Measurements from ENCODE around the gene RMND5B. TPM values are rescaled to one million over a fixed set of nuclear protein-coding genes. Genes with fewer than 3 reads are reported as not detected.
"Not testable (repeated sequence)": the region's sequence is repeated elsewhere in the genome, so short reads cannot be mapped to it uniquely, and the experiment has no call there.

Gene RMND5B
- 10.2 TPM for total RNA-seq

- H3K4me3 ChIP-seq (ENCODE audit: low read length): peak within 1 kb of the TSS; percentile 75
- no peaks in the 10 kb centered on the region for H3K27me3 ChIP-seq (ENCODE audit: insufficient read depth, low read length)
Observed at GRCh38 chr5:178130576-178131445, at the start of gene RMND5B. RMND5B (plus strand) TSS chr5:178131014; CDS start chr5:178138120, 7,106 bp downstream.

GRCh38 chr5:178081571-178082243 is 49.1 kb upstream of the RMND5B start:
- no peaks in the 10 kb centered on the region for H3K27me3 ChIP-seq (ENCODE audit: insufficient read depth, low read length)
- H3K4me1 ChIP-seq (ENCODE audit: insufficient read depth, low read length): no peaks in the 10 kb centered on the region
- no peaks in the 10 kb centered on the region for H3K9me3 ChIP-seq (ENCODE audit: low read depth, low read length)
- H3K4me3 ChIP-seq (ENCODE audit: low read length): no peak overlapping the region

More at GRCh38 chr5:178130576-178131445, at the start of gene RMND5B:
- Histone ChIP-seq H3K4me1 (ENCODE audit: insufficient read depth, low read length) (peaks cover 17% of the 10 kb centered on the region), H3K9me3 (ENCODE audit: low read depth, low read length) (no peaks in the 10 kb centered on the region)

GRCh38 chr5:178083922-178084321 is 46.9 kb upstream of the RMND5B start:
- no peaks in the 10 kb centered on the region for H3K27me3 ChIP-seq (ENCODE audit: insufficient read depth, low read length)
- no peaks in the 10 kb centered on the region for H3K9me3 ChIP-seq (ENCODE audit: low read depth, low read length)
- H3K4me1 ChIP-seq (ENCODE audit: insufficient read depth, low read length): no peaks in the 10 kb centered on the region
- no peak overlapping the region for H3K4me3 ChIP-seq (ENCODE audit: low read length)

- Histone ChIP-seq H3K9me3 (ENCODE audit: low read depth, low read length) (no peaks in the 10 kb centered on the region), H3K4me3 (ENCODE audit: low read length) (no peak overlapping the region), H3K4me1 (ENCODE audit: insufficient read depth, low read length) (no peaks in the 10 kb centered on the region), H3K27me3 (ENCODE audit: insufficient read depth, low read length) (no peaks in the 10 kb centered on the region)
Observed at GRCh38 chr5:178085316-178085715, 45.5 kb upstream of the RMND5B start.

GRCh38 chr5:178086266-178086665 is 44.5 kb upstream of the RMND5B start:
- H3K27me3 ChIP-seq (ENCODE audit: insufficient read depth, low read length): no peaks in the 10 kb centered on the region
- no peaks in the 10 kb centered on the region for H3K9me3 ChIP-seq (ENCODE audit: low read depth, low read length)
- H3K4me3 ChIP-seq (ENCODE audit: low read length): no peak overlapping the region
- no peaks in the 10 kb centered on the region for H3K4me1 ChIP-seq (ENCODE audit: insufficient read depth, low read length)

- H3K4me3 ChIP-seq (ENCODE audit: low read length); H3K4me1 ChIP-seq (ENCODE audit: insufficient read depth, low read length); H3K27me3 ChIP-seq (ENCODE audit: insufficient read depth, low read length); H3K9me3 ChIP-seq (ENCODE audit: low read depth, low read length): not testable (repeated sequence)
Observed at GRCh38 chr5:178087199-178087598, 43.6 kb upstream of the RMND5B start.

- Histone ChIP-seq H3K4me3 (ENCODE audit: low read length) (no peak overlapping the region), H3K4me1 (ENCODE audit: insufficient read depth, low read length) (no peaks in the 10 kb centered on the region), H3K9me3 (ENCODE audit: low read depth, low read length) (no peaks in the 10 kb centered on the region), H3K27me3 (ENCODE audit: insufficient read depth, low read length) (no peaks in the 10 kb centered on the region)
Observed at GRCh38 chr5:178090856-178091255, 40.0 kb upstream of the RMND5B start.

GRCh38 chr5:178093134-178093533 is 37.7 kb upstream of the RMND5B start:
- no peaks in the 10 kb centered on the region for H3K9me3 ChIP-seq (ENCODE audit: low read depth, low read length)
- H3K4me3 ChIP-seq (ENCODE audit: low read length): no peak overlapping the region
- no peaks in the 10 kb centered on the region for H3K27me3 ChIP-seq (ENCODE audit: insufficient read depth, low read length)
- no peaks in the 10 kb centered on the region for H3K4me1 ChIP-seq (ENCODE audit: insufficient read depth, low read length)

GRCh38 chr5:178094345-178094744 is 36.5 kb upstream of the RMND5B start:
- Histone ChIP-seq H3K27me3 (ENCODE audit: insufficient read depth, low read length) (no peaks in the 10 kb centered on the region), H3K9me3 (ENCODE audit: low read depth, low read length) (no peaks in the 10 kb centered on the region), H3K4me1 (ENCODE audit: insufficient read depth, low read length) (no peaks in the 10 kb centered on the region), H3K4me3 (ENCODE audit: low read length) (no peak overlapping the region)

- no peak overlapping the region for H3K4me3 ChIP-seq (ENCODE audit: low read length)
- no peaks in the 10 kb centered on the region for H3K9me3 ChIP-seq (ENCODE audit: low read depth, low read length)
- no peaks in the 10 kb centered on the region for H3K27me3 ChIP-seq (ENCODE audit: insufficient read depth, low read length)
- no peaks in the 10 kb centered on the region for H3K4me1 ChIP-seq (ENCODE audit: insufficient read depth, low read length)
Observed at GRCh38 chr5:178098685-178099084, 32.1 kb upstream of the RMND5B start.

- H3K4me3 ChIP-seq (ENCODE audit: low read length): no peak overlapping the region
- no peaks in the 10 kb centered on the region for H3K9me3 ChIP-seq (ENCODE audit: low read depth, low read length)
- peaks cover 4% of the 10 kb centered on the region for H3K4me1 ChIP-seq (ENCODE audit: insufficient read depth, low read length)
- H3K27me3 ChIP-seq (ENCODE audit: insufficient read depth, low read length): no peaks in the 10 kb centered on the region
Observed at GRCh38 chr5:178103612-178104011, 27.2 kb upstream of the RMND5B start.

- Histone ChIP-seq H3K4me3 (ENCODE audit: low read length) (no peak overlapping the region), H3K27me3 (ENCODE audit: insufficient read depth, low read length) (no peaks in the 10 kb centered on the region), H3K4me1 (ENCODE audit: insufficient read depth, low read length) (peaks cover 13% of the 10 kb centered on the region), H3K9me3 (ENCODE audit: low read depth, low read length) (no peaks in the 10 kb centered on the region)
Observed at GRCh38 chr5:178104492-178104891, 26.3 kb upstream of the RMND5B start.

GRCh38 chr5:178106086-178106485 is 24.7 kb upstream of the RMND5B start:
- H3K4me1 ChIP-seq (ENCODE audit: insufficient read depth, low read length): peaks cover 13% of the 10 kb centered on the region
- H3K27me3 ChIP-seq (ENCODE audit: insufficient read depth, low read length): no peaks in the 10 kb centered on the region
- H3K4me3 ChIP-seq (ENCODE audit: low read length): no peak overlapping the region
- no peaks in the 10 kb centered on the region for H3K9me3 ChIP-seq (ENCODE audit: low read depth, low read length)

- Histone ChIP-seq H3K27me3 (ENCODE audit: insufficient read depth, low read length) (peaks cover 2% of the 10 kb centered on the region), H3K9me3 (ENCODE audit: low read depth, low read length) (no peaks in the 10 kb centered on the region), H3K4me3 (ENCODE audit: low read length) (no peak overlapping the region), H3K4me1 (ENCODE audit: insufficient read depth, low read length) (peaks cover 13% of the 10 kb centered on the region)
Observed at GRCh38 chr5:178106556-178107239, 24.1 kb upstream of the RMND5B start.

GRCh38 chr5:178107756-178108310 is 23.0 kb upstream of the RMND5B start:
- Histone ChIP-seq H3K9me3 (ENCODE audit: low read depth, low read length) (no peaks in the 10 kb centered on the region), H3K4me3 (ENCODE audit: low read length) (no peak overlapping the region), H3K27me3 (ENCODE audit: insufficient read depth, low read length) (peaks cover 13% of the 10 kb centered on the region), H3K4me1 (ENCODE audit: insufficient read depth, low read length) (peaks cover 13% of the 10 kb centered on the region)
